Endothelial cell of umbilical vein (primary cell): ENCODE data around the gene ATP2C2. TPM values are rescaled to one million over a fixed set of nuclear protein-coding genes. Genes with fewer than 3 reads are reported as not detected.

Experiments
- BruUV-seq: library from RNA; stranded (reverse); fragments of 400-500 nt; replicated peaks from 2 replicates; lab custom pipeline; 2021; lab: Mats Ljungman, UMichigan
- CTCF ChIA-PET: fragments of 300-600, 350-600 bp; sonication (Branson Sonifier 250); formaldehyde crosslinking; loops from one replicate; lab custom pipeline; 2021; ENCODE audit warnings: antibody characterized with exemption, inconsistent platforms; lab: Charles Lee
- POLR2A ChIA-PET: fragments of 300-600, 350-600 bp; sonication (Branson Sonifier 250); formaldehyde crosslinking; loops from one replicate; lab custom pipeline; 2021; ENCODE audit warnings: antibody characterized with exemption, inconsistent platforms; lab: Charles Lee
- DNase-seq: peaks from one replicate; pipeline ENCODE4 v3.0.0-alpha.2; 2011; ENCODE audit warnings: low read depth, low spot score
- FAIRE-seq: peaks from 2 replicates; lab custom pipeline; 2011; peaks lifted over from hg19 to GRCh38; lab: Jason Lieb, UNC
- H2AFZ ChIP-seq: 2 replicates; pipeline ENCODE4 v1.6.0; 2012; ENCODE audit warnings: low read depth, low read length, control low read depth, inconsistent platforms
- H3K27ac ChIP-seq: 2 replicates; pipeline ENCODE4 v1.5.1; 2011; ENCODE audit warnings: low read depth, mild to moderate bottlenecking, control low read depth, low read length, moderate library complexity; ENCODE audit not compliant: insufficient read depth
- H3K27me3 ChIP-seq, 2 experiments: 2 replicates each; pipeline versions ENCODE4 v1.6.0 to v1.6.1; 2011; ENCODE audit warnings: low read length in 2 of 2, mixed read lengths in 1 of 2; ENCODE audit not compliant: control insufficient read depth in 2 of 2, insufficient read depth in 2 of 2
- H3K36me3 ChIP-seq, 2 experiments: 2 replicates in 1 of 2; 3 replicates in 1 of 2; pipeline ENCODE4 v1.5.1; 2011; ENCODE audit warnings: low read length in 2 of 2, mild to moderate bottlenecking in 1 of 2, moderate library complexity in 1 of 2; ENCODE audit not compliant: control insufficient read depth in 2 of 2, insufficient read depth in 2 of 2; ENCODE audit errors: extremely low read depth in 1 of 2
- H3K4me1 ChIP-seq: 3 replicates; pipeline ENCODE4 v1.5.1; 2011; ENCODE audit warnings: mild to moderate bottlenecking, low read length; ENCODE audit not compliant: control insufficient read depth, insufficient read depth; ENCODE audit errors: extremely low read depth
- H3K4me2 ChIP-seq: 2 replicates; pipeline ENCODE4 v1.6.1; 2011; ENCODE audit warnings: low read length, control low read depth, mixed read lengths; ENCODE audit not compliant: insufficient read depth
- H3K4me3 ChIP-seq, 3 experiments: fragments of 200-600 bp in 1 of 3; sonication (generic), shearing (Covaris generic) in 1 of 3; replicated peaks in 1 of 3; 2 replicates each; pipeline ENCODE4 v1.5.1; 2011 to 2016; ENCODE audit warnings: control low read depth in 3 of 3, low read length in 3 of 3, mild to moderate bottlenecking in 2 of 3, inconsistent platforms in 1 of 3, low read depth in 1 of 3, moderate library complexity in 1 of 3; ENCODE audit not compliant: insufficient read depth in 1 of 3
- H3K79me2 ChIP-seq: 2 replicates; pipeline ENCODE4 v1.6.0; 2012; ENCODE audit warnings: low read length, inconsistent platforms; ENCODE audit not compliant: control insufficient read depth, insufficient read depth
- H3K9ac ChIP-seq: replicated peaks from 2 replicates; pipeline ENCODE3; 2011; ENCODE audit warnings: low read length, control low read depth; ENCODE audit not compliant: insufficient read depth; ENCODE audit errors: extremely low read depth
- H3K9me1 ChIP-seq: replicated peaks from 3 replicates; pipeline ENCODE4 v1.6.0; 2011; ENCODE audit warnings: mild to moderate bottlenecking, low read length; ENCODE audit not compliant: control insufficient read depth, insufficient read depth; ENCODE audit errors: extremely low read depth
- H3K9me3 ChIP-seq: replicated peaks from 2 replicates; pipeline ENCODE4 v1.5.1; 2012; ENCODE audit warnings: low read length, inconsistent platforms; ENCODE audit not compliant: control insufficient read depth, insufficient read depth
- H4K20me1 ChIP-seq: replicated peaks from 2 replicates; pipeline ENCODE3; 2011; ENCODE audit warnings: mild to moderate bottlenecking, low read length; ENCODE audit not compliant: control insufficient read depth, insufficient read depth; ENCODE audit errors: extremely low read depth
- CTCF ChIP-seq, 2 donors: IDR thresholded peaks; 1 replicate in 1 of 2; 2 replicates in 1 of 2; pipeline ENCODE4 v1.5.1; 2011; ENCODE audit warnings: low read length in 2 of 2, mild to moderate bottlenecking in 2 of 2, moderate library complexity in 2 of 2, control low read depth in 1 of 2, inconsistent platforms in 1 of 2, low read depth in 1 of 2; ENCODE audit not compliant: insufficient read depth in 1 of 2; ENCODE audit errors: extremely low read depth in 1 of 2
- EZH2 ChIP-seq: IDR thresholded peaks from 2 replicates; pipeline ENCODE4 v1.6.1; 2012; ENCODE audit warnings: borderline replicate concordance, low read depth, mild to moderate bottlenecking, moderate library complexity, low read length, inconsistent platforms; ENCODE audit not compliant: severe bottlenecking
- FOS ChIP-seq: IDR thresholded peaks from 2 replicates; pipeline ENCODE4 v1.6.1; 2011; ENCODE audit warnings: mild to moderate bottlenecking, low read length, moderate library complexity, borderline replicate concordance; ENCODE audit not compliant: insufficient read depth
- GATA2 ChIP-seq: IDR thresholded peaks from 2 replicates; pipeline ENCODE4 v1.7.0; 2011; ENCODE audit warnings: low read depth, mild to moderate bottlenecking, moderate library complexity, mixed read lengths, low read length; ENCODE audit not compliant: insufficient read length, insufficient read depth
- JUN ChIP-seq: IDR thresholded peaks from 2 replicates; pipeline ENCODE4 v1.6.1; 2011; ENCODE audit warnings: borderline replicate concordance, low read depth; ENCODE audit not compliant: insufficient read length, insufficient read depth
- MAX ChIP-seq: IDR thresholded peaks from 2 replicates; pipeline ENCODE4 v1.6.1; 2011; ENCODE audit not compliant: insufficient read depth, insufficient read length
- MYC ChIP-seq: IDR thresholded peaks from one replicate; pipeline ENCODE4 v1.6.1; 2011; ENCODE audit warnings: mild to moderate bottlenecking, low read depth, low read length
- POLR2A ChIP-seq: IDR thresholded peaks from 2 replicates; pipeline ENCODE4 v1.6.1; 2012; ENCODE audit warnings: low read depth, mild to moderate bottlenecking, control low read depth, low read length
- POLR2AphosphoS5 ChIP-seq: IDR thresholded peaks from 2 replicates; pipeline ENCODE4 v1.6.1; 2012; ENCODE audit warnings: low read depth, mild to moderate bottlenecking, control low read depth, low read length, moderate library complexity; ENCODE audit not compliant: insufficient read depth
- dilution Hi-C: fragments of 300-500 bp; cut with MboI; formaldehyde crosslinking; loops from one replicate; pipeline ENCODE4 v1.15.0; 2019; ENCODE audit warnings: low sequenced_read_pairs; ENCODE audit not compliant: extremely low pct_ligation_motif_present
- intact Hi-C: fragments of 100-400 bp; cut with micrococcal nuclease; formaldehyde crosslinking; loops from one replicate; pipeline ENCODE4 v1.10.0; 2022
- polyA plus RNA-seq, 4 experiments: library from polyadenylated mRNA; depleted of rRNA in 3 of 4; stranded (reverse) in 3 of 4; unstranded in 1 of 4; fragments of >200 nt; gene quantifications; 2 replicates each; pipeline versions ENCODE4 v1.2.1 to v1.2.3, GENCODE V29; 2011 to 2012; ENCODE audit warnings: missing spikeins in 1 of 4
- total RNA-seq: library from RNA; stranded (reverse); gene quantifications from 2 replicates; pipeline ENCODE4 v1.2.3, GENCODE V29; 2021

ATP2C2 gene
- total and polyA plus RNA-seq, 2 donors (not counting 3 experiments of a cell fraction or from before 2014, with no cell fraction given), result not detected

- Histone ChIP-seq H3K9me3 (no peaks in the 10 kb centered on the region), H3K9me1 (no peaks in the 10 kb centered on the region), H3K4me1 (no peaks in the 10 kb centered on the region), H2AFZ (no peak overlapping the region), H3K4me3 (no peak overlapping the region), H3K9ac (no peak overlapping the region), H3K79me2 (no peaks in the 10 kb centered on the region), H3K36me3 (no peaks in the 10 kb centered on the region), H3K4me2 (no peak overlapping the region), H3K27me3 (peaks cover 0 to 3% of the 10 kb centered on the region in 2 experiments), H3K27ac (no peak overlapping the region), H4K20me1 (no peaks in the 10 kb centered on the region)
- intact Hi-C loops (no loop called here), dilution Hi-C loops (loop anchor here (25.0 kb wide), 1 partner anchor 178 kb away; the partner anchor contains the start of gene KCNG4)
- CTCF ChIA-PET, result no interaction called here
- BruUV-seq, result no TSS peak
- TF ChIP-seq POLR2A, result no peak
- no peak for TF ChIP-seq JUN
- no peak for TF ChIP-seq CTCF (IDR thresholded peaks at IDR 0.05; ENCODE audit: extremely low read depth in 1 of 2, insufficient read depth in 1 of 2, low read depth in 1 of 2, low read length in 2 of 2)
- TF ChIP-seq POLR2AphosphoS5, result no peak
- no peak for TF ChIP-seq EZH2
- TF ChIP-seq FOS, result no peak
- TF ChIP-seq MYC, result no peak
- TF ChIP-seq MAX, result no peak
- no peak for TF ChIP-seq GATA2
- FAIRE-seq (no peak), DNase-seq (no peak)
- POLR2A ChIA-PET, result no interaction called here
Measured at GRCh38 chr16:84414789-84415326, 46.5 kb downstream of the ATP2C2 start.
